Osteoblast (primary cell): ENCODE measurements around the gene COBL. TPM values are rescaled to one million over a fixed set of nuclear protein-coding genes. Genes with fewer than 3 reads are reported as not detected.

ENCODE experiments used
- DNase-seq: peaks from one replicate; pipeline ENCODE4 v3.0.0; 2011; ENCODE audit warnings: low spot score, mixed read lengths; ENCODE audit not compliant: insufficient read length; ENCODE audit errors: missing footprints
- H2AFZ ChIP-seq: 2 replicates; pipeline ENCODE4 v1.6.0; 2011; ENCODE audit warnings: mild to moderate bottlenecking, low read length
- H3K27ac ChIP-seq: 2 replicates; pipeline ENCODE4 v1.5.1; 2011; ENCODE audit warnings: mild to moderate bottlenecking, low read depth, low read length, moderate library complexity
- H3K27me3 ChIP-seq: 2 replicates; pipeline ENCODE4 v1.6.0; 2012; ENCODE audit warnings: mild to moderate bottlenecking, control low read depth, inconsistent platforms, low read length, moderate library complexity; ENCODE audit not compliant: insufficient read depth
- H3K36me3 ChIP-seq: 2 replicates; pipeline ENCODE4 v1.5.1; 2011; ENCODE audit warnings: mild to moderate bottlenecking, low read length, control low read depth, moderate library complexity; ENCODE audit not compliant: insufficient read depth
- H3K4me1 ChIP-seq: 2 replicates; pipeline ENCODE4 v1.5.1; 2011; ENCODE audit warnings: mild to moderate bottlenecking, low read length, control low read depth, moderate library complexity; ENCODE audit not compliant: insufficient read depth
- H3K4me2 ChIP-seq: 2 replicates; pipeline ENCODE4 v1.6.0; 2011; ENCODE audit warnings: mild to moderate bottlenecking, low read length; ENCODE audit not compliant: insufficient read depth
- H3K4me3 ChIP-seq: fragments of 200-600 bp; sonication (generic); 3 replicates; pipeline ENCODE4 v1.5.1; 2012; ENCODE audit warnings: mild to moderate bottlenecking, low read length, inconsistent platforms; ENCODE audit not compliant: insufficient read depth
- H3K79me2 ChIP-seq: 2 replicates; pipeline ENCODE4 v1.6.0; 2012; ENCODE audit warnings: mild to moderate bottlenecking, low read length, control low read depth, inconsistent platforms; ENCODE audit not compliant: insufficient read depth
- H3K9me3 ChIP-seq: 2 replicates; pipeline ENCODE4 v1.5.1; 2011; ENCODE audit warnings: low read depth, low read length, control low read depth
- H4K20me1 ChIP-seq: 2 replicates; pipeline ENCODE4 v1.6.0; 2012; ENCODE audit warnings: mild to moderate bottlenecking, low read length, control low read depth; ENCODE audit not compliant: insufficient read depth
- CTCF ChIP-seq: IDR thresholded peaks from 2 replicates; pipeline ENCODE4 v1.5.1; 2011; ENCODE audit warnings: mild to moderate bottlenecking, low read depth, low read length, moderate library complexity; ENCODE audit errors: extremely low read depth
- total RNA-seq: library from RNA; depleted of rRNA; stranded (reverse); fragments of >200 nt; gene quantifications from 2 replicates; pipeline ENCODE4 v1.2.3, GENCODE V29; 2012

COBL gene
- total RNA-seq, 1 donor, result under 0.01 TPM

- no peaks in the 10 kb centered on the region for H3K36me3 ChIP-seq
- peaks cover 4% of the 10 kb centered on the region for H3K27me3 ChIP-seq
- no peak overlapping the region for H3K27ac ChIP-seq
- H3K79me2 ChIP-seq, result no peaks in the 10 kb centered on the region
- DNase-seq, result no peak
- H3K9me3 ChIP-seq, result no peaks in the 10 kb centered on the region
- H3K4me3 ChIP-seq, result no peak overlapping the region
- no peaks in the 10 kb centered on the region for H3K4me1 ChIP-seq
- H2AFZ ChIP-seq, result no peak overlapping the region
- H4K20me1 ChIP-seq, result no peaks in the 10 kb centered on the region
- H3K4me2 ChIP-seq, result no peak overlapping the region
- no peak for TF ChIP-seq CTCF
Observed at GRCh38 chr7:51059504-51060142, 257.0 kb downstream of the COBL start.

DNA sequence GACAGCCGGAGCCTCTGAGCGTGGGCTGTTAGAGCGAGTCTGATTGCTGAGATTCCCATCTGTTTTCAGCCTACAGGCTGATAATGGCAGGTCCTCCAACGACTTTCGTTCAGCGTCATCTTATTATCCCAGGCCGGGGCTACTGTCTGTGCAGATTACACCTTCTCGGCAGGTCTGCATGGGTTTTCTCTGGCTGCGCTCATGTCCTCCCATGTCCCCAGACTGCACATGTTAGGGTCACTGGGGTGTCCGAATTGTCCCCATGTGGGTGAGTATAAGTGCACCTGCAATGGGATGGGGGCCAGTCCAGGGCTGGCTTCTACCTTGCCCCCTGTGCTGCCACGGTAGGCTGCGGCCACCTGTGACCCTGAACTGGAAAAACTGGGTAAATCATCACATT, 257.8 kb downstream of the COBL start:
- Histone ChIP-seq H3K27me3 (peaks cover 4% of the 10 kb centered on the region), H3K9me3 (no peaks in the 10 kb centered on the region), H3K4me2 (no peak overlapping the region), H3K27ac (no peak overlapping the region), H4K20me1 (no peaks in the 10 kb centered on the region), H3K79me2 (no peaks in the 10 kb centered on the region), H3K4me3 (no peak overlapping the region), H2AFZ (no peak overlapping the region), H3K4me1 (no peaks in the 10 kb centered on the region), H3K36me3 (no peaks in the 10 kb centered on the region)
- DNase-seq, result no peak
- TF ChIP-seq CTCF, result no peak

GRCh38 chr7:51055039-51055840, 261.4 kb downstream of the COBL start:
- no peak overlapping the region for H2AFZ ChIP-seq
- H3K4me1 ChIP-seq, result no peaks in the 10 kb centered on the region
- H3K4me3 ChIP-seq, result no peak overlapping the region
- no peak overlapping the region for H3K4me2 ChIP-seq
- no peak for DNase-seq
- peaks cover 14% of the 10 kb centered on the region for H3K27me3 ChIP-seq
- H4K20me1 ChIP-seq, result no peaks in the 10 kb centered on the region
- no peaks in the 10 kb centered on the region for H3K9me3 ChIP-seq
- no peak overlapping the region for H3K27ac ChIP-seq
- no peaks in the 10 kb centered on the region for H3K79me2 ChIP-seq
- H3K36me3 ChIP-seq, result no peaks in the 10 kb centered on the region
- no peak for TF ChIP-seq CTCF

- Histone ChIP-seq H3K36me3 (no peaks in the 10 kb centered on the region), H3K79me2 (no peaks in the 10 kb centered on the region), H3K27me3 (peaks cover 24% of the 10 kb centered on the region), H3K9me3 (no peaks in the 10 kb centered on the region), H3K27ac (no peak overlapping the region), H2AFZ (no peak overlapping the region), H4K20me1 (no peaks in the 10 kb centered on the region), H3K4me3 (no peak overlapping the region), H3K4me1 (no peaks in the 10 kb centered on the region), H3K4me2 (no peak overlapping the region)
- DNase-seq, result no peak
- TF ChIP-seq CTCF, result no peak
Observed at GRCh38 chr7:51054231-51054630, 262.4 kb downstream of the COBL start.
